Vagina (tissue), 2 donors: ENCODE data around the gene CCDC92. TPM values are rescaled to one million over a fixed set of nuclear protein-coding genes. Genes with fewer than 3 reads are reported as not detected.

Experiments
- DNase-seq, 2 donors: peaks; one replicate each; pipeline ENCODE4 v3.0.0-alpha.2; 2017; ENCODE audit errors: extremely low spot score in 2 of 2
- H3K27ac ChIP-seq: fragments of 200-600 bp; sonication (generic); one replicate; pipeline ENCODE4 v1.5.1; 2019
- H3K27me3 ChIP-seq: fragments of 200-600 bp; sonication (generic); one replicate; pipeline ENCODE4 v1.5.1; 2019
- H3K36me3 ChIP-seq, 2 donors: fragments of 200-600 bp; sonication (generic); one replicate each; pipeline ENCODE4 v1.5.1; 2017 to 2019
- H3K4me1 ChIP-seq: fragments of 200-600 bp; sonication (generic); one replicate; pipeline ENCODE4 v1.5.1; 2019
- H3K4me3 ChIP-seq, 2 donors: fragments of 200-600 bp; sonication (generic); 1 replicate in 1 of 2; 2 replicates in 1 of 2; pipeline ENCODE4 v1.5.1; 2016 to 2019
- H3K9me3 ChIP-seq: fragments of 200-600 bp; sonication (generic); one replicate; pipeline ENCODE4 v1.5.1; 2019
- CTCF ChIP-seq, 3 experiments: fragments of 450-650 bp in 2 of 3; fragments of 200-600 bp in 1 of 3; sonication (generic) in 1 of 3; IDR thresholded peaks; one replicate each; pipeline ENCODE4 v1.5.1; 2017 to 2019; ENCODE audit warnings: antibody characterized with exemption in 3 of 3, mild to moderate bottlenecking in 2 of 3, moderate library complexity in 2 of 3
- POLR2A ChIP-seq, 2 donors: fragments of 450-650 bp; IDR thresholded peaks; one replicate each; pipeline ENCODE4 v1.6.1; 2017; ENCODE audit warnings: antibody characterized with exemption in 2 of 2, mild to moderate bottlenecking in 2 of 2, moderate library complexity in 2 of 2
- POLR2AphosphoS5 ChIP-seq, 2 donors: sonication (generic); formaldehyde crosslinking; IDR thresholded peaks; one replicate each; pipeline ENCODE4 v1.9.0; 2017; ENCODE audit warnings: antibody characterized with exemption in 2 of 2, mild to moderate bottlenecking in 2 of 2, low read depth in 1 of 2; ENCODE audit not compliant: insufficient read depth in 1 of 2
- intact Hi-C: fragments of 100-400 bp; cut with DNase I; formaldehyde crosslinking; loops from one replicate; pipeline ENCODE4 v1.15.1; 2023
- total RNA-seq: library from RNA; depleted of rRNA; stranded (reverse); fragments of >200 nt; gene quantifications from one replicate; pipeline ENCODE4 v1.2.3, GENCODE V29; 2016

The CCDC92 gene
- total RNA-seq, 1 donor from 2014 or later: 21.6 TPM

GRCh38 chr12:123995023-123995748 is 22.6 kb upstream of the CCDC92 start:
- no peak overlapping the region for H3K27ac ChIP-seq
- intact Hi-C loops: no loop called here
- DNase-seq: peak in 1 of 2 donors; percentile 54
- H3K9me3 ChIP-seq: no peaks in the 10 kb centered on the region
- peaks cover 0 to 6% of the 10 kb centered on the region in 2 donors for H3K36me3 ChIP-seq
- H3K4me1 ChIP-seq: peaks cover 28% of the 10 kb centered on the region
- TF ChIP-seq POLR2AphosphoS5 (IDR thresholded peaks at IDR 0.05; ENCODE audit: insufficient read depth in 1 of 2, low read depth in 1 of 2) (no peak), POLR2A (IDR thresholded peaks at IDR 0.05) (no peak), CTCF (IDR thresholded peaks at IDR 0.05) (no peak)
- H3K4me3 ChIP-seq: no peak overlapping the region
- H3K27me3 ChIP-seq: no peaks in the 10 kb centered on the region

GRCh38 chr12:123992118-123992825 is 19.6 kb upstream of the CCDC92 start:
- no peak for TF ChIP-seq POLR2A (IDR thresholded peaks at IDR 0.05)
- TF ChIP-seq CTCF (IDR thresholded peaks at IDR 0.05): no peak
- TF ChIP-seq POLR2AphosphoS5 (IDR thresholded peaks at IDR 0.05; ENCODE audit: insufficient read depth in 1 of 2, low read depth in 1 of 2): no peak
- peaks cover 0 to 26% of the 10 kb centered on the region in 2 donors for H3K36me3 ChIP-seq

GRCh38 chr12:123991372-123991951 is 18.8 kb upstream of the CCDC92 start:
- Histone ChIP-seq H3K36me3 (peaks cover 0 to 26% of the 10 kb centered on the region in 2 donors), H3K9me3 (no peaks in the 10 kb centered on the region), H3K27ac (no peak overlapping the region), H3K4me1 (peaks cover 32% of the 10 kb centered on the region), H3K4me3 (no peak overlapping the region), H3K27me3 (no peaks in the 10 kb centered on the region)
- intact Hi-C loops: no loop called here
- TF ChIP-seq POLR2AphosphoS5 (IDR thresholded peaks at IDR 0.05; ENCODE audit: insufficient read depth in 1 of 2, low read depth in 1 of 2) (no peak), POLR2A (IDR thresholded peaks at IDR 0.05) (no peak), CTCF (IDR thresholded peaks at IDR 0.05) (no peak)
- DNase-seq: no peak

More at GRCh38 chr12:123992118-123992825, 19.6 kb upstream of the CCDC92 start:
- no peak overlapping the region for H3K27ac ChIP-seq
- no peaks in the 10 kb centered on the region for H3K9me3 ChIP-seq
- intact Hi-C loops: no loop called here
- DNase-seq: no peak
- peaks cover 28% of the 10 kb centered on the region for H3K4me1 ChIP-seq
- no peak overlapping the region for H3K4me3 ChIP-seq
- H3K27me3 ChIP-seq: no peaks in the 10 kb centered on the region

GRCh38 chr12:123990511-123990910 is 17.9 kb upstream of the CCDC92 start:
- no peak for DNase-seq

GRCh38 chr12:123989753-123990152 is 17.1 kb upstream of the CCDC92 start:
- no peak overlapping the region for H3K4me3 ChIP-seq
- no peak overlapping the region for H3K27ac ChIP-seq
- H3K36me3 ChIP-seq: peaks cover 0 to 26% of the 10 kb centered on the region in 2 donors
- DNase-seq: no peak
- no peaks in the 10 kb centered on the region for H3K9me3 ChIP-seq
- intact Hi-C loops: no loop called here
- no peaks in the 10 kb centered on the region for H3K27me3 ChIP-seq
- peaks cover 21% of the 10 kb centered on the region for H3K4me1 ChIP-seq
- TF ChIP-seq CTCF (IDR thresholded peaks at IDR 0.05) (no peak), POLR2AphosphoS5 (IDR thresholded peaks at IDR 0.05; ENCODE audit: insufficient read depth in 1 of 2, low read depth in 1 of 2) (no peak), POLR2A (IDR thresholded peaks at IDR 0.05) (no peak)

More at GRCh38 chr12:123990511-123990910, 17.9 kb upstream of the CCDC92 start:
- TF ChIP-seq POLR2A (IDR thresholded peaks at IDR 0.05): no peak
- no peaks in the 10 kb centered on the region for H3K27me3 ChIP-seq
- H3K4me1 ChIP-seq: peaks cover 28% of the 10 kb centered on the region
- H3K27ac ChIP-seq: no peak overlapping the region
- intact Hi-C loops: no loop called here
- no peak overlapping the region for H3K4me3 ChIP-seq
- no peaks in the 10 kb centered on the region for H3K9me3 ChIP-seq
- peaks cover 0 to 26% of the 10 kb centered on the region in 2 donors for H3K36me3 ChIP-seq
